Measurements from ENCODE around the gene PLK5. TPM values are rescaled to one million over a fixed set of nuclear protein-coding genes. Genes with fewer than 3 reads are reported as not detected.
"Not testable (repeated sequence)": the region's sequence is repeated elsewhere in the genome, so short reads cannot be mapped to it uniquely, and the experiment has no call there.

Gene PLK5
- total RNA-seq, 2 experiments from 2014 or later, result not detected

DNA sequence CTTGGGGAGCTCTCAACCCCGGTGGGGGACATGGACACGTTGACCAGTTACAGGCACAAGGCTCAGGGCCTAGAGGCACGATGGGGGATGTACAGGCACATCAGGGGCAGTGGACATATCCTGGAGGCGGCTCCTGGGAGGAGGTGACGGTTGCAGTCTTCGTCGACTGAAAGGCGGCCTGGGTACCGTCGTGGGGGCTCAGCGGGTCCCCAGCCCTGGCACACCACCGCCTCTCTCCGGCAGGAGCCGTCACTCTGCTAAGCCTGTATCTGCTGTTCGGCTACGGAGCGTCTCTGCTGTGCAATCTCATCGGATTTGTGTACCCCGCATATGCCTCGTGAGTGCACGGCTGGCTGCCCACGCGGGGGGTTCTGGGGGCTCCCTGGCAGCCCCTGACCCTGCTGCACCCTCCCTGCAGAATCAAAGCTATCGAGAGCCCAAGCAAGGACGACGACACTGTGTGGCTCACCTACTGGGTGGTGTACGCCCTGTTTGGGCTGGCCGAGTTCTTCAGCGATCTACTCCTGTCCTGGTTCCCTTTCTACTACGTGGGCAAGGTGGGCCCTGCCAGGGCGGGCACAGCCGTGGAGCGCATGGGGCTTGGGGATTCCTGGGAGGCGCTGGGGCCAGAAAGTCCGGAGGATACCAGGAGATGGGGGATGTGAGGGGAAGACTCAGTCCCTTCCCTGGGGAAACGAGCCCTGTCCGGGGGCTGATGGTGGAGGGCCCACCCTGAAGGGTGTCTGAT is 28.7 kb upstream of the PLK5 start:
- no peak overlapping the region for H3K27ac Mint-ChIP-seq
- H3K36me3 Mint-ChIP-seq (ENCODE audit: low read depth), result no peaks in the 10 kb centered on the region
- peaks cover 6% of the 10 kb centered on the region for H3K4me1 Mint-ChIP-seq (ENCODE audit: low read depth)
- H3K4me3 Mint-ChIP-seq, result no peak overlapping the region
- H3K27me3 Mint-ChIP-seq (ENCODE audit: low read depth), result peaks cover 5% of the 10 kb centered on the region
- CTCF ChIA-PET, result no interaction called here
- H3K9me3 Mint-ChIP-seq (ENCODE audit: insufficient read depth), result no peaks in the 10 kb centered on the region
- POLR2A ChIA-PET, result no interaction called here
- no peak for DNase-seq
- no peak for ATAC-seq

- Mint-ChIP-seq H3K36me3 (ENCODE audit: low read depth) (no peaks in the 10 kb centered on the region), H3K4me1 (ENCODE audit: low read depth) (peaks cover 6% of the 10 kb centered on the region), H3K27ac (no peak overlapping the region), H3K4me3 (no peak overlapping the region), H3K27me3 (ENCODE audit: low read depth) (peaks cover 5% of the 10 kb centered on the region), H3K9me3 (ENCODE audit: insufficient read depth) (no peaks in the 10 kb centered on the region)
- DNase-seq, result no peak
- CTCF ChIA-PET, result no interaction called here
- no peak for ATAC-seq
- POLR2A ChIA-PET, result no interaction called here
These were observed 27.8 kb upstream of the PLK5 start for GRCh38 chr19:1495799-1496713.

- ChIA-PET CTCF (no interaction called here), POLR2A (no interaction called here)
- Mint-ChIP-seq H3K4me3 (no peak overlapping the region), H3K4me1 (ENCODE audit: low read depth) (peaks cover under 1% of the 10 kb centered on the region), H3K27ac (no peak overlapping the region), H3K9me3 (ENCODE audit: insufficient read depth) (no peaks in the 10 kb centered on the region), H3K27me3 (ENCODE audit: low read depth) (peaks cover 1% of the 10 kb centered on the region), H3K36me3 (ENCODE audit: low read depth) (no peaks in the 10 kb centered on the region)
- no peak for DNase-seq
- ATAC-seq, result no peak
These were observed 26.9 kb upstream of the PLK5 start for GRCh38 chr19:1496714-1497577.

GRCh38 chr19:1497578-1498235 is 26.2 kb upstream of the PLK5 start:
- no peaks in the 10 kb centered on the region for H3K36me3 Mint-ChIP-seq (ENCODE audit: low read depth)
- ChIA-PET POLR2A (no interaction called here), CTCF (no interaction called here)
- DNase-seq, result no peak
- H3K4me1 Mint-ChIP-seq (ENCODE audit: low read depth), result no peaks in the 10 kb centered on the region
- H3K9me3 Mint-ChIP-seq (ENCODE audit: insufficient read depth), result no peaks in the 10 kb centered on the region
- H3K27me3 Mint-ChIP-seq (ENCODE audit: low read depth), result no peaks in the 10 kb centered on the region
- no peak overlapping the region for H3K27ac Mint-ChIP-seq
- ATAC-seq, result no peak
- H3K4me3 Mint-ChIP-seq, result no peak overlapping the region

DNA sequence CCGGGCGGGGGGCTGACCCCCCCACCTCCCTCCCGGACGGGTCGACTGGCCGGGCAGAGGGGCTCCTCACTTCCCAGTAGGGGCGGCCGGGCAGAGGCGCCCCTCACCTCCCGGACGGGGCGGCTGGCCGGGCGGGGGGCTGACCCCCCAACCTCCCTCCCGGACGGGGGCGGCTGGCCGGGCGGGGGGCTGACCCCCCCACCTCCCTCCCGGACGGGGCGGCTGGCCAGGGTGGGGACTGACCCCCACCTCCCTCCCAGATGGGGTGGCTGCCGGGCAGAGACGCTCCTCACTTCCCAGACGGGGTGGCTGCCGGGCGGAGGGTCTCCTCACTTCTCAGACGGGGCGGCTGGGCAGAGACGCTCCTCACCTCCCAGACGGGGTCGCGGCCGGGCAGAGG is 24.6 kb upstream of the PLK5 start:
- DNase-seq; H3K4me3 Mint-ChIP-seq; H3K27me3 Mint-ChIP-seq (ENCODE audit: low read depth); H3K4me1 Mint-ChIP-seq (ENCODE audit: low read depth); H3K27ac Mint-ChIP-seq; H3K9me3 Mint-ChIP-seq (ENCODE audit: insufficient read depth); H3K36me3 Mint-ChIP-seq (ENCODE audit: low read depth); CTCF ChIA-PET; ATAC-seq; POLR2A ChIA-PET: not testable (repeated sequence)

DNA sequence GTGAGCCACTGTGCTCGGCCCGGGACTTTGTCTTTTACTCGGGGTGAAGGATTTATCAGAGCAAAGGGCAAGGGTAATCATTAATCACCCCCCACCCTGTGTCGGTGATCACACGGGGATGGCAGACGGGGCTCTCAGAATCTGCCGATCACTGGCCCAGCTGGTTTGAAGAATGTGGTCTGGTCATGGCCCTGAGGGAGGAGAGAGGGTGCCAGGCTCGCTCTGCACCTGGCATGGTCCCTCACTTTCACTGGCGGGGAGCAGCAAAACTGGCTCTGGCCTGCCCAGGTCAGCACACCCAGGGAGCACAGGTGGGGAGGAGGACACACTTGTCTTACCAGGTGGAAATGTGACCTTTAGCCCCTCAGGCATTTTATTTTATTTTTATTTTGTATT is 22.7 kb upstream of the PLK5 start:
- Mint-ChIP-seq H3K36me3 (ENCODE audit: low read depth) (no peaks in the 10 kb centered on the region), H3K9me3 (ENCODE audit: insufficient read depth) (no peaks in the 10 kb centered on the region), H3K27ac (no peak overlapping the region), H3K4me3 (no peak overlapping the region), H3K4me1 (ENCODE audit: low read depth) (peaks cover 8% of the 10 kb centered on the region), H3K27me3 (ENCODE audit: low read depth) (peaks cover 5% of the 10 kb centered on the region)
- ChIA-PET CTCF (no interaction called here), POLR2A (no interaction called here)
- DNase-seq, result no peak
- no peak for ATAC-seq

- ChIA-PET POLR2A (no interaction called here), CTCF (interaction anchor here (0.6 to 1.4 kb wide), 4 partner anchors 9 to 97 kb away, joined by 3 to 4 read pairs (median 3); partner anchors contain the start of gene REEP6)
- no peaks in the 10 kb centered on the region for H3K9me3 Mint-ChIP-seq (ENCODE audit: insufficient read depth)
- DNase-seq, result no peak
- H3K4me1 Mint-ChIP-seq (ENCODE audit: low read depth), result peaks cover 8% of the 10 kb centered on the region
- no peak overlapping the region for H3K27ac Mint-ChIP-seq
- no peak overlapping the region for H3K4me3 Mint-ChIP-seq
- no peak for ATAC-seq
- H3K27me3 Mint-ChIP-seq (ENCODE audit: low read depth), result peaks cover 5% of the 10 kb centered on the region
- no peaks in the 10 kb centered on the region for H3K36me3 Mint-ChIP-seq (ENCODE audit: low read depth)
These were observed 21.3 kb upstream of the PLK5 start for GRCh38 chr19:1502433-1503088.

DNA sequence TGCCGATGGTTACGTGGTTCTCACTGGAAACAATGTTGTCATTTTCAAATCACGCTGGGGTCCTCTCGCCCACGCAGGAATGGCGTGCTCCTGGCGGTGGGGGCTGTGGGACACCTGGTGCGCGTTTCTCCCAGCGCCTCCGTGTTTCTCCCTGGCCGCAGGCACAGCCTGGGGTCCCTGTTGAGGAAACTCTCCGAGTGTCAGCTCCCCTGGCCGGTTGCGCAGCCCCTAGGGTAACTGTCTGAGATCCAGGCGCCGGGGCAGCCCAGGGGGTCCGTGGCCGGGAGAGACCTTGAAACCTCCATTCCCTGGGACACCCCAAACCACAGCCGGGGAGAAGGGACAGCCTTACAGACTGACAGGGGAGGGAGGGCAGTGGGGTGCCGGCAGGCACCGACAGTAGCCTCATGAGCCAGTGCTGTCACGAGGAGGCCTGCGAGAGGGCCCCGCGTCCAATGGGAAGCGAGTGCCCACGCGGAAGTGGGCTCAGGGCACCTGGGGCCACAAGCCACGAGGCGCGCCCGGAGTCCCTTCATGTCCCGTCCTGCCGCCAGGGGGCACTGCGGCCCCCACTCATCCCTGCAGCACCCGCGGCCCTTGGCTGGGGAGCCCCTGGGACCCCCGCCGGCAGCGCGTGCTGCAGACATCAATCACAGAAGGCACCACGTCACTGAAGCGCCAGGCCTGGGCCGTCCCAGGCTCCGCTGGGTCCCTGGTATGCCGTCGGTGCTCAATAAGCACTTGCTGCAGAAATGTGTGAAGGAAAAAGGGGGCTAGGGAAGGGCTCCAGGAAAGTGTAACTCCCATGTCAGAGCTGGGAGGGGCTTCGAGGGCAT is 20.6 kb upstream of the PLK5 start:
- Mint-ChIP-seq H3K4me3 (no peak overlapping the region), H3K27me3 (ENCODE audit: low read depth) (peaks cover 7% of the 10 kb centered on the region), H3K9me3 (ENCODE audit: insufficient read depth) (no peaks in the 10 kb centered on the region), H3K27ac (no peak overlapping the region), H3K4me1 (ENCODE audit: low read depth) (peaks cover 13% of the 10 kb centered on the region), H3K36me3 (ENCODE audit: low read depth) (peaks cover 3% of the 10 kb centered on the region)
- ATAC-seq, result peak; percentile 48
- POLR2A ChIA-PET, result no interaction called here
- CTCF ChIA-PET, result interaction anchor here (1.0 to 1.4 kb wide), 3 partner anchors 8 to 16 kb away, joined by 3 to 4 read pairs (median 3); partner anchors contain the start of gene REEP6
- DNase-seq, result peak; percentile 76

GRCh38 chr19:1503925-1504773 is 19.7 kb upstream of the PLK5 start:
- Mint-ChIP-seq H3K27ac (no peak overlapping the region), H3K9me3 (ENCODE audit: insufficient read depth) (no peaks in the 10 kb centered on the region), H3K27me3 (ENCODE audit: low read depth) (peaks cover 11% of the 10 kb centered on the region), H3K36me3 (ENCODE audit: low read depth) (peaks cover 3% of the 10 kb centered on the region), H3K4me3 (no peak overlapping the region), H3K4me1 (ENCODE audit: low read depth) (peaks cover 15% of the 10 kb centered on the region)
- ATAC-seq (no peak), DNase-seq (no peak)
- ChIA-PET POLR2A (no interaction called here), CTCF (no interaction called here)

- POLR2A ChIA-PET, result interaction anchor here (0.6 kb wide), 1 partner anchor 548 kb away, joined by 4 read pairs; no protein-coding TSS in a partner anchor
These were observed 18.9 kb upstream of the PLK5 start for GRCh38 chr19:1505012-1505411.

More at GRCh38 chr19:1505012-1505411, 18.9 kb upstream of the PLK5 start:
- no peak for ATAC-seq
- H3K4me1 Mint-ChIP-seq (ENCODE audit: low read depth), result peaks cover 15% of the 10 kb centered on the region
- no peak overlapping the region for H3K4me3 Mint-ChIP-seq
- H3K36me3 Mint-ChIP-seq (ENCODE audit: low read depth), result peaks cover 3% of the 10 kb centered on the region
- H3K9me3 Mint-ChIP-seq (ENCODE audit: insufficient read depth), result no peaks in the 10 kb centered on the region
- H3K27ac Mint-ChIP-seq, result no peak overlapping the region
- no peak for DNase-seq
- CTCF ChIA-PET, result no interaction called here
- peaks cover 15% of the 10 kb centered on the region for H3K27me3 Mint-ChIP-seq (ENCODE audit: low read depth)

Data from activated CD8-positive, alpha-beta T cell treated with anti-CD3 and anti-CD28 coated beads, Interleukin-2, amount 10 ng/mL, durations not matched to agents 7 days and 5 days (primary cell).